HepG2 (cell line): ENCODE results near the gene ACSL5. TPM values are rescaled to one million over a fixed set of nuclear protein-coding genes. Genes with fewer than 3 reads are reported as not detected.

Experiments used
- CHD4 ChIP-seq: fragments of 200-600 bp; sonication (generic); IDR thresholded peaks from 2 replicates; pipeline ENCODE4 v1.7.0; 2017; ENCODE audit warnings: mild to moderate bottlenecking, low read length, borderline replicate concordance
- CREB1 ChIP-seq, 2 experiments: fragments of 450-650 bp in 1 of 2; IDR thresholded peaks; 2 replicates each; pipeline ENCODE4 v1.6.1; 2016 to 2017; ENCODE audit warnings: control low read depth in 1 of 2, mild to moderate bottlenecking in 1 of 2, missing compliant biosample characterization in 1 of 2, missing genetic modification characterization in 1 of 2
- DRAP1 ChIP-seq: IDR thresholded peaks from 2 replicates; pipeline ENCODE4 v1.6.1; 2016; ENCODE audit warnings: missing genetic modification reagents, missing compliant biosample characterization
- ESRRA ChIP-seq: sonication (generic); formaldehyde crosslinking; IDR thresholded peaks from 2 replicates; pipeline ENCODE4 v1.5.1; 2020; ENCODE audit warnings: mild to moderate bottlenecking, low read depth, missing genetic modification reagents
- FOXA1 ChIP-seq, 2 experiments: fragments of 450-650 bp in 1 of 2; sonication (generic) in 1 of 2; formaldehyde crosslinking in 1 of 2; IDR thresholded peaks; 2 replicates each; pipeline versions ENCODE4 v1.4.0 to v1.6.1; 2016 to 2020; ENCODE audit warnings: missing genetic modification reagents in 1 of 2
- FOXM1 ChIP-seq: sonication (generic); formaldehyde crosslinking; IDR thresholded peaks from 2 replicates; pipeline ENCODE4 v1.5.0; 2020; ENCODE audit warnings: missing genetic modification reagents
- HINFP ChIP-seq: sonication (generic); formaldehyde crosslinking; IDR thresholded peaks from 2 replicates; pipeline ENCODE4 v1.4.0; 2020; ENCODE audit warnings: low read depth, mild to moderate bottlenecking, missing genetic modification reagents
- IRF2 ChIP-seq: IDR thresholded peaks from 2 replicates; pipeline ENCODE4 v1.6.1; 2018; ENCODE audit warnings: missing genetic modification reagents, missing compliant biosample characterization
- ISL2 ChIP-seq: sonication (generic); formaldehyde crosslinking; IDR thresholded peaks from 2 replicates; pipeline ENCODE4 v1.5.0; 2020; ENCODE audit warnings: missing genetic modification reagents
- MAFG ChIP-seq: sonication (generic); formaldehyde crosslinking; IDR thresholded peaks from 2 replicates; pipeline ENCODE4 v1.5.1; 2020; ENCODE audit warnings: mild to moderate bottlenecking, missing genetic modification reagents
- SIN3B ChIP-seq: fragments of 150-350 bp; IDR thresholded peaks from 2 replicates; pipeline ENCODE4 v1.6.1; 2014; ENCODE audit warnings: low read length
- SOX13 ChIP-seq, 3 experiments: fragments of 450-650 bp in 1 of 3; sonication (generic) in 1 of 3; formaldehyde crosslinking in 1 of 3; IDR thresholded peaks in 2 of 3; conservative IDR thresholded peaks in 1 of 3; 2 replicates each; pipeline versions ENCODE4 v1.5.0 to v1.6.1; 2016 to 2020; ENCODE audit warnings: antibody characterized with exemption in 1 of 3, mild to moderate bottlenecking in 1 of 3, missing compliant biosample characterization in 1 of 3, missing genetic modification reagents in 1 of 3, moderate library complexity in 1 of 3
- THAP8 ChIP-seq: sonication (generic); formaldehyde crosslinking; IDR thresholded peaks from 2 replicates; pipeline ENCODE4 v1.5.1; 2020; ENCODE audit warnings: missing genetic modification reagents, mild to moderate bottlenecking, borderline replicate concordance
- TRIM22 ChIP-seq: fragments of 450-650 bp; IDR thresholded peaks from 2 replicates; pipeline ENCODE4 v1.6.1; 2017
- ZBTB44 ChIP-seq: sonication (generic); formaldehyde crosslinking; IDR thresholded peaks from 2 replicates; pipeline ENCODE4 v1.4.0; 2020; ENCODE audit warnings: missing genetic modification reagents
- ZC3H4 ChIP-seq: sonication (generic); formaldehyde crosslinking; IDR thresholded peaks from 2 replicates; pipeline ENCODE4 v1.4.0; 2020; ENCODE audit warnings: missing genetic modification reagents, borderline replicate concordance
- ZFP91 ChIP-seq: sonication (generic); formaldehyde crosslinking; IDR thresholded peaks from 2 replicates; pipeline ENCODE4 v1.9.0; 2022; ENCODE audit warnings: missing genetic modification reagents, mild to moderate bottlenecking, borderline replicate concordance
- ZNF343 ChIP-seq: sonication (generic); formaldehyde crosslinking; IDR thresholded peaks from 2 replicates; pipeline ENCODE4 v1.4.0; 2020; ENCODE audit warnings: mild to moderate bottlenecking, missing genetic modification reagents
- ZNF382 ChIP-seq: sonication (generic); formaldehyde crosslinking; IDR thresholded peaks from 2 replicates; pipeline ENCODE4 v1.5.0; 2020; ENCODE audit warnings: missing genetic modification reagents, mild to moderate bottlenecking, borderline replicate concordance
- ZNF556 ChIP-seq: sonication (generic); formaldehyde crosslinking; IDR thresholded peaks from 2 replicates; pipeline ENCODE4 v1.4.0; 2020; ENCODE audit warnings: mild to moderate bottlenecking, missing genetic modification reagents, borderline replicate concordance
- ZNF670 ChIP-seq: sonication (generic); formaldehyde crosslinking; IDR thresholded peaks from 2 replicates; pipeline ENCODE4 v1.8.0; 2022; ENCODE audit warnings: mild to moderate bottlenecking, missing genetic modification reagents, borderline replicate concordance
- ZNF740 ChIP-seq: sonication (generic); formaldehyde crosslinking; IDR thresholded peaks from 2 replicates; pipeline ENCODE4 v1.4.0; 2020; ENCODE audit warnings: missing genetic modification reagents
- polyA plus RNA-seq, 8 experiments: library from polyadenylated mRNA; depleted of rRNA in 3 of 8; stranded (reverse) in 7 of 8; unstranded in 1 of 8; fragments of >200 nt; fragmentation: Illumina TruSeq in 4 of 8; extraction: Trizol in 4 of 8; gene quantifications; 2 replicates each; pipeline versions ENCODE4 v1.2.1 to v1.2.3, GENCODE V29; 2011 to 2016; ENCODE audit warnings: low read depth in 4 of 8, missing spikeins in 1 of 8, mixed read lengths in 1 of 8; ENCODE audit not compliant: insufficient read depth in 1 of 8
- total RNA-seq, 5 experiments: library from RNA; depleted of rRNA; stranded (reverse); fragments of >200 nt; fragmentation: Illumina TruSeq; extraction: Trizol; gene quantifications; 2 replicates each; pipeline ENCODE4 v1.2.3, GENCODE V29; 2016; ENCODE audit warnings: low read depth in 1 of 5

Gene ACSL5
- total and polyA plus RNA-seq, 2 of the 13 experiments (the other 11 are each of a cell fraction or from before 2014, with no cell fraction given) = 56.4 to 82.5 TPM

- TF ChIP-seq THAP8 = no peak
- no peak for TF ChIP-seq ZNF382 (CRISPR knock-in tag)
- TF ChIP-seq SIN3B = no peak
- peak; percentile 39; the same call in 1 of the 2 replicates for TF ChIP-seq DRAP1 (CRISPR knock-in tag)
- TF ChIP-seq FOXM1 = no peak
- TF ChIP-seq CHD4 = peak; percentile 41; the same call in 1 of the 2 replicates
- peak; percentile 81 for TF ChIP-seq SOX13 (IDR thresholded peaks at IDR 0.05)
- TF ChIP-seq SOX13 (CRISPR knock-in tag; conservative IDR thresholded peaks at IDR 0.05 in 1 of 2, IDR thresholded peaks at IDR 0.05 in 1 of 2) = peak in 1 of 2 experiments; percentile 91; a peak in 2 of 4 replicates
- no peak for TF ChIP-seq FOXA1 (IDR thresholded peaks at IDR 0.05)
- peak; percentile 79 for TF ChIP-seq FOXA1 (CRISPR knock-in tag; IDR thresholded peaks at IDR 0.05)
- TF ChIP-seq ZFP91 (CRISPR knock-in tag) = no peak
- no peak for TF ChIP-seq ZNF670 (CRISPR knock-in tag)
- no peak for TF ChIP-seq ZC3H4
- TF ChIP-seq IRF2 = peak; percentile 59; the same call in 1 of the 2 replicates
- peak; percentile 73; the same call in 1 of the 2 replicates for TF ChIP-seq ZNF556 (CRISPR knock-in tag)
- peak; percentile 87 for TF ChIP-seq ESRRA
- TF ChIP-seq HINFP = no peak
- no peak for TF ChIP-seq MAFG
- TF ChIP-seq ZBTB44 (CRISPR knock-in tag) = no peak
- no peak for TF ChIP-seq ZNF740 (CRISPR knock-in tag)
- no peak for TF ChIP-seq ZNF343 (CRISPR knock-in tag)
- TF ChIP-seq CREB1 (IDR thresholded peaks at IDR 0.05) = peak; percentile 5; the same call in 1 of the 2 replicates
- TF ChIP-seq CREB1 (CRISPR knock-in tag; IDR thresholded peaks at IDR 0.05) = peak; percentile 84
- peak; percentile 95 for TF ChIP-seq ISL2 (CRISPR knock-in tag)
- no peak for TF ChIP-seq TRIM22
Measured at GRCh38 chr10:112373912-112374338, at the start of gene ACSL5 (continued).
